Measurements from ENCODE around the gene DYNC1H1.

Gene DYNC1H1

DNA sequence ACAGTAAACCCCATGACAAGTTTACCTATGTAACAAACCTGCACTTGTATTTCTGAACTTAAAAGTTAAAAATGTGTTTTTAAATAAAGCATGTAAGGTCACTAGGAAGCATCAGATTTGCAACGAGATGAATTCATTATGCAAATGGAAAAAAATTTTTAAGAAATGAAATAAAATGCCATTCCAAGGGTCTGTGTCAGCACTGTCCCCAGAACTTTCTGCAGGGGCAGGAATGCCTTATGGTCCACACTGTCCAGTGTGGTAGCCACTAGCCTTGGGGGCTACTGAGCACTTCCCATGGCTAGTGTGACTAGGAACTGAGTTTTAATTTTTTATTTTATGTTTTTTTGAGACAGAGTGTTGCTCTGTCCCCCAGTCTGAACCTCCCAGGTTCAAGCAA lies 73.3 kb downstream of the DYNC1H1 start:
- no peak for DNase-seq (ENCODE audit: low read depth)

DNA sequence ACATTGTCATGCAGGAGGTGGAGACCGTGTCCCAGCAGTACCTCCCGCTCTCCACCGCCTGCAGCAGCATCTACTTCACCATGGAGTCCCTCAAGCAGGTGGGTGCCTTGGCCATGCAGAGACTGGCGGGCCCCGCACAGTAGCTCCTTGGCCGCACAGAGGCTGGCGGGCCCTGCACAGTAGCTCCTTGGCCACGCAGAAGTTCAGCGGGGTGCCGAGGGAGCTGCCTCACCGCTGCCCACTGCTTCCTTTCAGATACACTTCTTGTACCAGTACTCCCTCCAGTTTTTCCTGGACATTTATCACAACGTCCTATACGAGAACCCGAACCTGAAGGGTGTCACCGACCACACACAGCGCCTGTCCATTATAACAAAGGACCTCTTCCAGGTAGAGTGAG lies 74.8 kb downstream of the DYNC1H1 start:
- DNase-seq (ENCODE audit: low read depth) = no peak

DNA sequence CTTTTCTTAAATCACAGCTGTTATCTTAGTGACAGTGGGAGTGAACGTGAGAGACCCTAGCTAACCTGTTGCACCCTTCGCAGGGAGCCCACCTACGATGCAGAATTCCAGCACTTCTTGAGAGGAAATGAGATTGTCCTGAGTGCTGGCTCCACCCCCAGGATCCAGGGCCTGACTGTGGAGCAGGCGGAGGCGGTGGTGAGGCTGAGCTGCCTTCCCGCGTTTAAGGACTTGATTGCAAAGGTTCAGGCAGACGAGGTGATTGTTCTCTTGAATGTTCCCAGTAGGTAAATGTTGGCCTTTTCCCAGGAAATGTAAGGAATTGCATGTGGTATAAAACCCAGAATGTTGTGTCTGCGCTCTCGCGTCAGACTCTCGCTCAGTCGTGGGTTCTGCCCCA lies 75.8 kb downstream of the DYNC1H1 start:
- no peak for DNase-seq (ENCODE audit: low read depth)

DNA sequence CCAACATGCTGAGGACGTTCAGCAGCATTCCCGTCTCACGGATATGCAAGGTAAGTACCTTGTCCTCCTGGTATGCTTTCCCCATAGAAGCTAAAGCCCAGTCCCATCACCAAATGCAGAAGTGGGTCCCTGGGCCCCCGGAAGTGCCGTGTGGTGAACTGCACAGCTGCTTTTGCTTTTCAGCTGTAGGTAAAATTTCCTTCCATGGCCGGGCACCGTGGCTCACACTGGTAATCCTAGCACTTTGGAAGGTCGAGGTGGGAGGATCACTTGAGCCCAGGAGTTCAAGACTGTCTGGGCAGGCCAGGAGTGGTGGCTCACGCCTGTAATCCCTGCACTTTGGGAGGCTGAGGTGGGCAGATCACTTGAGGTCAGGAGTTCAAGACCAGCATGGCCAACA lies 78.3 kb downstream of the DYNC1H1 start:
- no peak for DNase-seq (ENCODE audit: low read depth)

DNA sequence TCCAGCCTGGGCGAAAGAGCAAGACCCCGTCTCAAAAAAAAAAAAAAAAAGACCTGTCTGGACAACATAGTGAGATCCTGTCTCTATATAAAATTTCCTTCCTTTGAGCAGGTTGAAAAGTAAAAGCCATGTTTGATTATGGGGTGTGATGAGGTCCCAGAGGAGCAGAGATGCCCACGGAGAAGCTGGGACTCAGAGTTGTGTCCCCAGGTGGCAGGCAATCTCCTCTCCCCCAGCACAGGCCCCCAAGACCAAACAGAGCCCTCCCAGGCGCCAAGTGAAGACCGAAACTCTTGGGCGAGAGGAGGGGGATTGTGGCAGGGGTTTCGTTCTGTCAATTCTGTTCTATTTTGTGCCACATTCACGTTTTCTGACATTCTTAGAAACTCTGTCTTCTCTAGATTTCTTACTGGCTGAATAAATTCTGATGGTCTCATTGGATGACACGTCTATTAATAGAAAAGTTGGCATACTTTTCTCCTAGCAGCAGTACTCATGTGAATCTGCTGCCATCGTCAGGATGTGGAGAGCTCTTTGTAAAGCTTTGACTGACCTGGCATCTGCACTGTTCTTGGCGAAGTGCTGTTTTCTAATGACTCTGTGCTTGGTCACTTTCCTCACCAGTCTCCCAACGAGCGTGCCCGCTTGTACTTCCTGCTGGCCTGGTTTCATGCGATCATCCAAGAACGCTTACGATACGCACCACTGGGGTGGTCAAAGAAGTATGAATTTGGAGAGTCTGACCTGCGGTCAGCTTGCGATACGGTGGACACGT lies 79.1 kb downstream of the DYNC1H1 start:
- no peak for DNase-seq (ENCODE audit: low read depth)

DNA sequence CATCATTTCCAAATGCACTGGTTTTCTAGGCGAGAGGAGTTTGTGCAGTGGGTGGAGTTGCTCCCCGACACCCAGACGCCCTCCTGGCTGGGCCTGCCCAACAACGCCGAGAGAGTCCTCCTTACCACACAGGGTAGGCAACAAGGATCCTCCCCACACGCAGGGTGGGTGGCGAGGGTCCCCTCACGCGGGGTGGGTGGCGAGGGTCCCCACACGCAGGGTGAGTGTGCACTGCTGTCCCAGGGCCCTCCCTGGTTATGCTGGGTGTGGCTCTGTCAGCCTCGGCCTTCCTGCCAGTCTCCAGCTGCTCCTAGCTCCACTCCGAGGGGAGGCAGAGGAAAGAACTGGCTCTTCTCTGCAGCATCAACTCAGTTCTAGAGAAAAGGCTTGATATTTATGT lies 80.2 kb downstream of the DYNC1H1 start:
- DNase-seq (ENCODE audit: low read depth) = no peak

DNA sequence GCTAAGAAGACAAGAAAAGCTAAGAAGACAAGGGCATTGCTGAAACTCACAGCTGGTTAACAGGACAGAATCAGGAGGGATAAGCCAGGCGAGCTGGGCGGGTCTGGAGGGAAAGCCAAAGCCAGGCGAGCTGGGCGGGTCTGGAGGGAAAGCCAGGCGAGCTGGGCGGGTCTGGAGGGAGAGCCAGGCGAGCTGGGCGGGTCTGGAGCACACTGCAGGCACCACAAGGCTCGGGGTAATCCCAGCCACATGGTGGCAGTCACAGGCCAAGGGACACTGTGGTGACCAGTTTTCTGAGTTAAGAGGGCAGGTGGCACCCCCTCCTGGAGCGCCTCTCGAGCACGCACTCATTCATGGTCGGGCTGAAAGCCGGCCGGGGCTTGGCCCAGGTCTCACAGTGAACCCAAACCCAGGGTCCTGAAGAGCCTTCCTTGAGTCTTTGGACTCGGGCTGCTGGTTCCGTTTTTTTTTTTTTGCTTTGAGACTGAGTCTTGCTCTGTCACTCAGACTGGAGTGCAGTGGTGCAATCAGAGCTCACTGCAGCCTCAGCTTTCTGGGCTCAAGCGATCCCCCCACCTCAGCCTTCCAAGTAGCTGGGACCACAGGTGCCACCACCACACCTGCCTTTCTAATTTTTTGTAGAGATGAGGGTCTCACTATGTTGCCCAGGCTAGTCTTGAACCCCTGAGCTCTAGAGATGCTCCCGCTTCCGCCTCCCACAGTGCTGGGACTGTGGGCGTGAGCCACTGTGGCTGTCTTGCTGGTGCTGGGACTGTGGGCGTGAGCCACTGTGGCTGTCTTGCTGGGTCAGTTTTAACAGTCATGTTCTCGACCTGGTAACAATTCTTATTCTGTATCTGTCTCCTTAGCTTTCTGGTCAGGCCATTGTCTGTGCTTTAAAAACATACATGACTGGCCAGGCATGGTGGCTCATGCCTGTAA lies 82.2 kb downstream of the DYNC1H1 start:
- DNase-seq (ENCODE audit: low read depth) = no peak

DNA sequence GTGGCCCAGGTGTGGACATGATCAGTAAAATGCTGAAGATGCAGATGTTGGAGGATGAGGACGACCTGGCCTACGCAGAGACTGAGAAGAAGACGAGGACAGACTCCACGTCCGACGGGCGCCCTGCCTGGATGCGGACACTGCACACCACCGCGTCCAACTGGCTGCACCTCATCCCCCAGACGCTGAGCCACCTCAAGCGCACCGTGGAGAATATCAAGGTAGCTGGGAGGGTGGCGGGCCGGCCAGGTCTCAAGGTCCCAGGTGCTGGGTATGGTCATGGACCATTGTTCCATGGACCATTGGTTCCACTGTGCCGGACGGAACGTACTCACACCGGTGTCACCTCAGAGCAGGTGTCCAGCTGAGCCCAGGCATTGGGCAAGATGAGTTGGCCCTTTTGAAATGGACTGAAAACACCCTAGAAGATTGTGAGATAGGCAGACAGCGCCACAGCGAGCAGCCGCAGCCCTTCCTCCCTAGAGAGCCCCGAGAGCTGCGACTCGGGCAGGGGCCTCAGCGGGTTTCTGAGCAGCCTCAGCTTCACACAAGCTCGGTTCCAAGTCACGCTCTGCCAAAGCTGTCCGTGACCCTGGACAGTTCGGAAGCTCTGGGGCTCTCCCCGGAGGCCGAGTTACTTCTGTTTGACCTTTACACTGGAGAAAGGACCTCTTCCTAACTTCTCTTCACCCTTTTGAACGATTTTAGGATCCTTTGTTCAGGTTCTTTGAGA lies 83.6 kb downstream of the DYNC1H1 start:
- DNase-seq (ENCODE audit: low read depth) = no peak

DNA sequence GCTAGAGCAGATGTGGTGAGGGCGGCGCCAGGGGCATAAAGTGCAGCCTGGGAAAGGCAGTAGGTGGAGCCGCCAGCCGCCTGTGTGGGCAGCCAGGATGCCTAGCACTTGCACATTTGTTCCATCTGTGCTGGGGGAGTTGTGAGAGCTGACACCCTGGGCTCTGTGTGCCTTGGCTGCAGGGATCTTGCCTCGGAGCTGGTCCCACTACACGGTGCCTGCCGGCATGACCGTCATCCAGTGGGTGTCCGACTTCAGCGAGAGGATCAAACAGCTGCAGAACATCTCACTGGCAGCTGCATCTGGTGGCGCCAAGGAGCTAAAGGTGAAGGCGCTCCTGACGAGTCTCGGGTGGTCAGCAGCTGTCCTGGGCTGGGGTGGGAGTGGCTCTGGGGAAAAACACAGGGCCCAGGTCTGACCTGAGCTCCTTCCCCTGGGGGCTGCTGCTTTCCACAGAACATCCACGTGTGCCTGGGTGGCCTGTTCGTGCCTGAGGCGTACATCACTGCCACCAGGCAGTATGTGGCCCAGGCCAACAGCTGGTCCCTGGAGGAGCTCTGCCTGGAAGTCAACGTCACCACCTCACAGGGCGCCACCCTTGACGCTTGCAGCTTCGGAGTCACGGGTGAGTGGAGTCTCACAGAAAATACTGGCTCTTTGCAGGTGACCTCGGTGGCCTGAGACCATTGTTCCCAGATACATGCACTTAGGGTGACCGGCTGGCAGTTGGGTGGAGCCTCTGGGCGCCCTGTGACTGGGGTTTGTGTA lies 85.1 kb downstream of the DYNC1H1 start:
- no peak for DNase-seq (ENCODE audit: low read depth)

DNA sequence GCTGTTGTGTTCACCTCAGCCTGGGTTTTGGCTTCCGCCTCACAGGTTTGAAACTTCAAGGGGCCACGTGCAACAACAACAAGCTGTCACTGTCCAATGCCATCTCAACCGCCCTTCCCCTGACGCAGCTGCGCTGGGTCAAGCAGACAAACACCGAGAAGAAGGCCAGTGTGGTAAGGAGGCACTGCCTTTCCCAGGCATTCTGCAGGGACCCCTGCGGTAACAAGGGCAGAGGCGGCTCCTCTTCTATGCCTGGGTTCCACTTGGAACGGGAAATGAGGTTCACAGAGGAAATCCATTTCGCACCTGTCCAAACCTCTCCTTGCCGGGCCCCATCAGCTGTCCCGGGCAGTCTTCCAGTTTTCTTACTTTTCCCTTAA lies 85.6 kb downstream of the DYNC1H1 start:
- no peak for DNase-seq (ENCODE audit: low read depth)

DNA sequence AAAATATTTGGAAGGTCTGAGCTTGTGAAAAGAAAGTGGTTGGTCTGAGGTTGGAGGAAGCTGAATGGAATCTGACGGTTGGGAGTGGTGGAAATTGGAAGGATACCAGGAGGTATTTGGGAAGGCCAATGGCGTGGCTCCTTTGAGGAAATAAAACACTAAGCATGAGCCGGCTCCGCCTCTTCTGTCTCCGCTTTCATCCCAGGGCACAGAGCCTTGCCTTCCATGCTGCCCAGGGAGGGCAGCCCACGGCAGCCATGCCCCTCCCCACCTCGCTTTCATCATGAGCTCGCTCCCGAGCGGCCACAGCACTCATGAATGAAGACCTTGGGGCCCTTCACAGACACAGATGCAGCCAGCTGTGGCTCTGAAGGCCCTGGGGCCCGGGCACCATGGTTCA lies 86.3 kb downstream of the DYNC1H1 start:
- DNase-seq (ENCODE audit: low read depth) = no peak

DNA sequence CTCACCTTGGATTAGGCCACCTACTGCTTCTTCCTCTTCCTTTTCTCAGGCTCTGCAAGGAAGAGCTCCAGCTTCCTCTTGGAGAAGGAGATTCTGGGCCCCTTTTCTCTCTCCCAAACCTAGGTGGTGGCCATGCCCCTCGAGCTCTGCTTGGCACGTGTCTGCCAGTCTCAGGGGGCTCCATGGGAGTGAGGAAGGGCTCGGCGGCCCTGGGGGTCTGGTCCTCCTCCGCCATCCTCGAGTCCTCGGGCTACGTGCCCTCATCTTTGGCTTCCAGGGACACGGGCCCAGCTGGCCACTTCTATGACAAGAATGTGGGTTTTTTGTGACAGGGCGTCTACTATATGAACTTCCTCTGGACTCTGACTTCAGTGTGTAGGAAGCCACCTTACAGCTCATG lies 88.1 kb downstream of the DYNC1H1 start:
- no peak for DNase-seq (ENCODE audit: low read depth)

DNA sequence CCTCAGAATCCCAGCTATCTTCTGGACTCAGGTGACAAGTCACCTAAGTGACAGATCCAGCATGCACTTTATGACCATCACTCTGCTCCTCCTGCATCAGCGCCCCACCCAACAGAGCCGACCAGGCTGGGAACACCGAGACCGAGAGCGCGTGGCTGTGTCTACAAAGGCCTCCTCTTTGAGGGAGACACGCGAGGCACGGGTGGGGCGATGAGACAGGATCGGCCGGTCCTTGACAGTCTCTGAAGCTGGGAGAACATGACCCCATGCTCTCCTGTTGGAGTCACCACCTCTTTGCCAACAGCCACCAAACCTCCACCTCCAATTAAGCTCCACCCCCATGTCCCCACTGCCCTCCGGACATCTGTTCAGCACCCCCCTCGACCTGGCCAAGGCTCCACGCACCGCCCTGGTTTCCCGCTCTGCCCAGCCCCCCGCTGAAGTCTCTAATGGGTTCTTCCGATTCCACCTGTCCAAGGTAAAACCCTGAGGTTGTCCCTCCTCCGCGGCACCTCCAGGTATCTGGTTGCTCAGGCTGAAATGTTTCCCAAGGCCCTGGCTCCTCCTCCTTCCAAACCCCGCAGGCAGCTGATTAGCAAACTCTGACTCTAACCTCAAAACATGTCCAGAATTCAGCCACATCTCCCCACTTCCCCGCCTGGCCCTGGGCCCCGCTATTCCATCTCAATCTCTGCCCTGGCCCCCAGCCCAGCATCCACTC lies 91.0 kb downstream of the DYNC1H1 start:
- DNase-seq (ENCODE audit: low read depth) = no peak

DNA sequence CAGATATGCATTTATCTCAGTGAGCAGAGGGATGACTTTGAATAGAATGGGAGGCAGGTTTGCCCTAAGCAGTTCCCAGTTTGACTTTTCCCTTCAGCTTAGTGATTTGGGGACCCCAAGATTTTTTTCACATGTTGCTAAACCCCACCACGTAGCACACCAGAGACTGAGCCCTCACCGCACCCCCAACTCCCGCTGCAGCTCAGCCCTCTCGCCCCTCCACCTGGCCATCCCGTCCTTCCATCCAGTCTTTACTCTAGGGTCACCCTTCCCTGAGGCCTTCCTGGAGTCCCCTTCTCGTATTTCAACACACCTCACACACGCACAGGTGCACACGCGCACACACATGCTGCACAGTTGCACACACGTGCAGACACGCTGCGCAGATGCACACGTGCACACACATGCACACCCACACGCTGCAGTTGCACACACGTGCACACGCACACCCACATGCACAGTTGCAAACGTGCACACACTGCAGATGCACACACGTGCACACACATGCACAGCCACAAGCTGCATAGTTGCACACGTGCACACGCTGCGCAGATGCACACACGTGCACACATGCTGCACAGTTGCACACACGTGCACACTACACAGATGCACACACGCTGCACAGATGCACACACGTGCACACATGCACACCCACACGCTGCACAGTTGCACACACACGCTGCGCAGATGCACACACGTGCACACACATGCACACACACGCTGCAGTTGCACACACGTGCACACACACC lies 92.5 kb downstream of the DYNC1H1 start:
- no peak for DNase-seq (ENCODE audit: low read depth)

DNA sequence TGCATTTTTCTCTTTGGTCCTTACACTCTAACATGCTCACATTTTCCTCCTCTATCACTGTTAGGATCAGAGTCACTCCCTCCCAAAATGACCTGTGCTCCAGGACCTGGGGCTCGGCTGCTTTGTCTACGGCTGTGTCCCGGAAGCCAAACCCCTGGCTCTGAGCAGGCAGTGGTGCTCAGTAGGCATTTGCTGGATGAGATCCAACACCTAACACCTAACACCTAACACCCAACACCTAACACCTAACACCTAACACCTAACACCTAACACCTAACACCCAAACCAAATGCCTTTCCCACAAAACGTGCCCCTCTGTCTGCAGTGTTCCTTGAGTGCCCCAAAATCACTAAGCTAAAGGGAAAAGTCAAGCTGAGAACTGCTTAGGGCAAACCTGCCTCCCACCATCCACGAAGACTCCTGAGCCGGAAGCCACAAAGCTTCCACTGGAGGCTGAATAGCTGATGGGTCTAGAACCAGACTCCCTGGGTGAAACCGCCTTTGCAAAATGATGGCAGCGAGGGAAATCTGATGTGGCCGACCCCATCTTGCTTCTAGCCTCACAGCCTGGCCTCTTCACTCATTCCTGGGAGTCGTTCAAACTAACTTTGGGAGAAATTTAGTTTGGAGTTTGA lies 93.2 kb downstream of the DYNC1H1 start:
- DNase-seq (ENCODE audit: low read depth) = no peak

DNA sequence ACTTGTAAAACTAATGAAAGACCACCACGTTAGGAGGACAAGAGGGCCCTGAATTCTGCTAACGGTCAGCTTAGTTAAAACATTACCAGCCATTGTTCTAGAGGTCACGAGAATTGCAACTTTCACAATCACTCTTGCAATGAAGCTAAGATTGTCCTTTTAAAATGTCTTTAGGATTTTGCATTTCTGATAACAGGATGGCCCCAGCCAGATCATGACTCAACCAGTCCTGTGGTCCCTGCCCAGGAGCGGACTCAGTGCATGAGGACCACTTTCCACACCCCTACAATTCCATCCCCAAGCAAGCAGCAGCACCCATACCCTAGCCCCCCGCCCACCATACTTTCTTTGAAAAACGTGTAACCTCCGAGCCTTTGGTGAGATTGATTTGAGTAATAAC lies 93.8 kb downstream of the DYNC1H1 start:
- DNase-seq (ENCODE audit: low read depth) = no peak

DNA sequence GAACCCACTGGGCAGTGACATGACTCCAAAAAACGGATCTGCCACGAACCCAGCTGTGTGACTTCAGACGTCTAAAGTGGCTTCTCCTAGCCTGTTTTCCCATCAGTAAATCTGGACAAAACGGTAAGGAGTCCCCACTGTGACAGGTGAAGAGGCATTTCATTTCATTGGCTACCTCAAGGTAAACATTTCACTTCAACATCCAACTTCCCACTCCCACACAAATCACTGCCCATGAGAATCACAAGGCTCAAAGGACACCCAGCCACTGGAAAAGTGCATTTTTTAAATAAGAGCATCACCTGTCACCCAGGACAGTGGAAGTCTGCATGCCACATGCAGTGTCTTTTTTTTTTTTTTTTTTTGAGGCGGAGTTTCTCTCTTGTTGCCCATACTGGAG lies 94.6 kb downstream of the DYNC1H1 start:
- DNase-seq (ENCODE audit: low read depth) = no peak

DNA sequence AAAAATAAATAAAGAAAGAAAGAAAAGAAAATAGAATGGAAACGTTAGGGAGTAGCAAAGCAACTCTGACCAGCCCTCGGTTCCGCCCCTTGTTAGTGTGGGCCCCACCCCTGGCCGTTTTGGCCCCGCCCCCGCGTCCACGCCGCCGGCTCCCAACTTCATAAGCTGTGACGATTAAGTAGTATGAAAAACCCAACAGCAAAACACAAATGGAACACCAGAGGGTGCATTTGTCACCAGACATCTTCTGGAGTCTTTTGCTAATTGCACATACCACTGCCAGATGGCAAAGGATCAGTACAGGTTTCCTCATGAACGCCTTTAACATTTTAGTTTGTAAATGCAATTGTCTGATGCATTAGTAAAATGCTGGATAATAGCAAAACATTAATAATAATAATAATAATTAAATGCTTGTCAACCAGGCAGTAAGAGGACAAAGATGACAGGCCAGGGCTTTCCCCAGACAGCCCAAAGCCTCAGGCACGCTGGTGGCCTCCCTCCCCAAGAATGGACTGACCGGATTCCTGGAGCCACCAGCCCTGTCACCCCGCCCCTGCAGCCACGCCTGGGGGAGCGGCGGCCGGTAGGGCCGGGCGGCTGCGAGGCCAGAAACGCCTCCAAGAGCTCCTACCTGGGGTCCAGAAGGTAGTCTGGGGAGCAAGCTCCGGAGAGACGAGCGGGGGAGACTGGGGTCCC lies 98.9 kb downstream of the DYNC1H1 start:
- DNase-seq (ENCODE audit: low read depth) = peak; percentile 52

DNA sequence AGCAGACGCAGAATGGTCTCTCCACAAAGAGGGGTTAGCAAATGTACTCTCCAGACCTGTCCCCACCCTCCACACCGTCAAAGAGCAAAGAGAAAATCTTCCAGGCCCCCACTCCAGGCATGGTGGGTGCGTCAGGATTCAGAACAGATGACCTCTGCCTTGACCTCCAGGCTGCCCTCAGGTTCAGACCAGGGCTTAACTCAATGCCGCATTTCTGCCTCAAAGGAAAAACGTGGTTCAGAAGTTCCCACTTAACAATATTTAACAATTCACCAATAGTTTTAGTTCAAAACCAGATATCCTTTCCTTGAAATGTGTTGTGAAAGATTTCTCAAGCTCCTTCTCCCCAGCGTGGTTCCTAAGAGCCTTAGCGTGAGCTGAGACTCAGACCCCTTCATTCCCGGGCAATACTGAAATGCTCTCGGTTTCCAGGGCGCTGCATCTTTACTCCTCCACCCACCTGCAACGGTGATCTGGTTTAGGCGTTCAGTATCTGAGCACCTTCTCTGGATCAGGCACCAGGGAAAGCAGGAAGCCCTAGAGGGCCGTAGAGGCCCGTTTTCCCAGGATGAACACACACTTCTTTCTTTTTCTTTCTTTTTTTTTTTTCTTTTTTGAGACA lies 99.5 kb downstream of the DYNC1H1 start:
- no peak for DNase-seq (ENCODE audit: low read depth)

Measured in activated gamma-delta T cell treated with anti-CD3 and anti-CD28 coated beads, Interleukin-2, amount 50 U/mL, for 16 hours (primary cell).